HEK293 (cell line): ENCODE data around the gene NPR3.

ENCODE experiments used
- CTCF ChIA-PET: fragments of 350-600 bp; formaldehyde crosslinking; extraction: SDS; loops from one replicate; lab custom pipeline; 2021; ENCODE audit warnings: antibody characterized with exemption; lab: Yijun Ruan, JAX
- POLR2A ChIA-PET: fragments of 300-600 bp; formaldehyde crosslinking; extraction: SDS; loops from one replicate; lab custom pipeline; 2020; ENCODE audit warnings: antibody characterized with exemption, inconsistent platforms; lab: Yijun Ruan, JAX
- H3K27ac ChIP-seq: fragments of 200-500 bp; sonication (Bioruptor generic); 2 replicates; pipeline ENCODE4 v1.5.1; 2014; ENCODE audit warnings: low read depth, low read length, control low read depth, inconsistent platforms; ENCODE audit errors: extremely low read depth
- H3K36me3 ChIP-seq, 2 experiments: fragments of 200-500 bp in 1 of 2; sonication (Bioruptor generic) in 1 of 2; 1 replicate in 1 of 2; 2 replicates in 1 of 2; pipeline ENCODE4 v1.5.1; 2014 to 2017; ENCODE audit warnings: inconsistent platforms in 2 of 2, low read length in 2 of 2; ENCODE audit not compliant: control insufficient read depth in 2 of 2, insufficient read depth in 1 of 2
- H3K4me1 ChIP-seq: fragments of 200-500 bp; sonication (Bioruptor generic); 2 replicates; pipeline ENCODE4 v1.5.1; 2014; ENCODE audit warnings: mild to moderate bottlenecking, low read length, inconsistent platforms; ENCODE audit not compliant: control insufficient read depth, insufficient read depth
- H3K4me3 ChIP-seq: 2 replicates; pipeline ENCODE4 v1.5.1; 2011; ENCODE audit warnings: low read depth, mild to moderate bottlenecking, control low read depth, low read length, moderate library complexity
- H3K9me3 ChIP-seq: fragments of 200-500 bp; sonication (Bioruptor generic); 2 replicates; pipeline ENCODE4 v1.5.1; 2014; ENCODE audit warnings: low read depth, low read length, inconsistent platforms; ENCODE audit not compliant: control insufficient read depth, insufficient read depth
- GLI2 ChIP-seq: fragments of 450-650 bp; formaldehyde crosslinking; IDR thresholded peaks from 2 replicates; pipeline ENCODE4; 2017; ENCODE audit warnings: missing biosample characterization, missing genetic modification characterization, low read depth, borderline replicate concordance
- INSM2 ChIP-seq: fragments of 450-650 bp; formaldehyde crosslinking; IDR thresholded peaks from 2 replicates; pipeline ENCODE4 v1.5.1; 2016; ENCODE audit warnings: missing biosample characterization, missing genetic modification characterization
- KLF8 ChIP-seq: fragments of 450-650 bp; formaldehyde crosslinking; IDR thresholded peaks from 2 replicates; pipeline ENCODE4 v1.5.1; 2016; ENCODE audit warnings: missing biosample characterization, missing genetic modification characterization
- KLF9 ChIP-seq: fragments of 450-650 bp; formaldehyde crosslinking; IDR thresholded peaks from 2 replicates; pipeline ENCODE4 v1.5.1; 2016; ENCODE audit warnings: missing biosample characterization, missing genetic modification characterization, low read depth
- PRDM2 ChIP-seq: fragments of 450-650 bp; formaldehyde crosslinking; IDR thresholded peaks from 2 replicates; pipeline ENCODE4 v1.5.1; 2016; ENCODE audit warnings: missing biosample characterization, missing genetic modification characterization, borderline replicate concordance
- YY1 ChIP-seq: fragments of 450-650 bp; formaldehyde crosslinking; IDR thresholded peaks from 2 replicates; pipeline ENCODE4 v1.5.1; 2018; ENCODE audit warnings: missing biosample characterization, missing genetic modification characterization
- ZBTB11 ChIP-seq: fragments of 450-650 bp; formaldehyde crosslinking; conservative IDR thresholded peaks from 2 replicates; pipeline ENCODE4 v1.5.1; 2016; ENCODE audit warnings: low read depth, missing biosample characterization, missing genetic modification characterization
- ZBTB49 ChIP-seq: fragments of 450-650 bp; formaldehyde crosslinking; IDR thresholded peaks from 2 replicates; pipeline ENCODE4 v1.5.1; 2016; ENCODE audit warnings: missing biosample characterization, missing genetic modification characterization, low read depth
- ZNF155 ChIP-seq: fragments of 450-650 bp; formaldehyde crosslinking; IDR thresholded peaks from 2 replicates; pipeline ENCODE4 v1.5.1; 2016; ENCODE audit warnings: missing biosample characterization, missing genetic modification characterization
- ZNF211 ChIP-seq: fragments of 450-650 bp; formaldehyde crosslinking; IDR thresholded peaks from 2 replicates; pipeline ENCODE4 v1.5.1; 2016; ENCODE audit warnings: low read depth, missing biosample characterization, missing genetic modification characterization
- ZNF416 ChIP-seq: fragments of 450-650 bp; formaldehyde crosslinking; IDR thresholded peaks from 2 replicates; pipeline ENCODE4 v1.5.1; 2016; ENCODE audit warnings: missing biosample characterization, missing genetic modification characterization
- ZNF514 ChIP-seq: fragments of 450-650 bp; formaldehyde crosslinking; IDR thresholded peaks from 2 replicates; pipeline ENCODE4 v1.5.1; 2016; ENCODE audit warnings: missing biosample characterization, missing genetic modification characterization
- ZNF626 ChIP-seq: fragments of 450-650 bp; sonication (Bioruptor Pico); formaldehyde crosslinking; IDR thresholded peaks from 2 replicates; pipeline ENCODE4 v1.5.1; 2018; ENCODE audit warnings: missing biosample characterization, missing genetic modification characterization, inconsistent platforms
- ZNF645 ChIP-seq: fragments of 450-650 bp; formaldehyde crosslinking; IDR thresholded peaks from 2 replicates; pipeline ENCODE4; 2016; ENCODE audit warnings: missing biosample characterization, missing genetic modification characterization
- ZNF660 ChIP-seq: fragments of 450-650 bp; IDR thresholded peaks from 2 replicates; pipeline ENCODE4 v1.5.1; 2018; ENCODE audit warnings: missing biosample characterization, mild to moderate bottlenecking, missing genetic modification characterization
- ZNF830 ChIP-seq: fragments of 450-650 bp; IDR thresholded peaks from 2 replicates; pipeline ENCODE4 v1.5.0; 2018; ENCODE audit warnings: missing biosample characterization, missing genetic modification characterization, low read depth, mild to moderate bottlenecking, moderate library complexity
- ZSCAN23 ChIP-seq: fragments of 450-650 bp; formaldehyde crosslinking; IDR thresholded peaks from 2 replicates; pipeline ENCODE4 v1.5.1; 2016; ENCODE audit warnings: missing biosample characterization, missing genetic modification characterization

Gene NPR3

GRCh38 chr5:32771037-32771436, 59.9 kb downstream of the NPR3 start (continued):
- TF ChIP-seq ZNF416 (tag by site-specific recombination) = no peak
- TF ChIP-seq INSM2 (tag by site-specific recombination) = no peak
- no peak for TF ChIP-seq YY1 (tag by site-specific recombination)

- CTCF ChIA-PET = no interaction called here
- Histone ChIP-seq H3K36me3 (no peaks in the 10 kb centered on the region), H3K4me1 (no peaks in the 10 kb centered on the region)
- no peak for TF ChIP-seq ZSCAN23 (tag by site-specific recombination)
- TF ChIP-seq YY1 (tag by site-specific recombination) = no peak
- TF ChIP-seq ZBTB49 (tag by site-specific recombination) = no peak
- no peak for TF ChIP-seq KLF8 (tag by site-specific recombination)
- no peak for TF ChIP-seq ZNF645 (tag by site-specific recombination)
- TF ChIP-seq KLF9 (tag by site-specific recombination) = no peak
- no peak for TF ChIP-seq ZNF626
- TF ChIP-seq ZNF830 (tag by site-specific recombination) = no peak
- no peak for TF ChIP-seq PRDM2
- no peak for TF ChIP-seq ZNF514 (tag by site-specific recombination)
- TF ChIP-seq ZBTB11 (tag by site-specific recombination) = no peak
- no peak for TF ChIP-seq ZNF155 (tag by site-specific recombination)
- TF ChIP-seq GLI2 (tag by site-specific recombination) = no peak
- no peak for TF ChIP-seq ZNF211
- no peak for TF ChIP-seq ZNF660 (tag by site-specific recombination)
- TF ChIP-seq, all 188 proteins: peak for 0
- Histone ChIP-seq H3K4me3 (no peak overlapping the region), H3K27ac (no peak overlapping the region), H3K9me3 (no peaks in the 10 kb centered on the region)
- POLR2A ChIA-PET = no interaction called here
These were observed 62.8 kb downstream of the NPR3 start for GRCh38 chr5:32773944-32774343.
